Stimulated activated CD4-positive, alpha-beta T cell treated with anti-CD3 and anti-CD28 coated beads, TNF-alpha, amount 100 ng/mL, for 24 hours (primary cell): ENCODE measurements around the gene MED19.
"Not testable (repeated sequence)": the region's sequence is repeated elsewhere in the genome, so short reads cannot be mapped to it uniquely, and the experiment has no call there.

ENCODE experiments used
- DNase-seq, 3 experiments: peaks; one replicate each; pipeline ENCODE4 v3.0.0-alpha.2; 2020; ENCODE audit warnings: low read depth in 3 of 3

Gene MED19

GRCh38 chr11:57705432-57705831 lies 6.6 kb downstream of the MED19 start:
- not testable (repeated sequence) for DNase-seq

- no peak for DNase-seq
Observed at GRCh38 chr11:57704932-57705331, 7.1 kb downstream of the MED19 start.

- no peak for DNase-seq
Observed at GRCh38 chr11:57703341-57703740, 8.7 kb downstream of the MED19 start.

- no peak for DNase-seq
Observed at GRCh38 chr11:57700425-57700824, 11.6 kb downstream of the MED19 start.

GRCh38 chr11:57699813-57700212 lies 12.2 kb downstream of the MED19 start:
- no peak for DNase-seq

GRCh38 chr11:57698843-57699365 lies 13.1 kb downstream of the MED19 start:
- DNase-seq, result no peak

GRCh38 chr11:57690474-57690873 lies 21.5 kb downstream of the MED19 start:
- not testable (repeated sequence) for DNase-seq

GRCh38 chr11:57681168-57681567 lies 30.8 kb downstream of the MED19 start:
- DNase-seq, result no peak

GRCh38 chr11:57680552-57680874 lies 31.5 kb downstream of the MED19 start:
- DNase-seq, result no peak

GRCh38 chr11:57679396-57679795 lies 32.6 kb downstream of the MED19 start:
- DNase-seq, result no peak

GRCh38 chr11:57675176-57675941 lies 36.7 kb downstream of the MED19 start:
- DNase-seq, result no peak

- DNase-seq, result no peak
Observed at GRCh38 chr11:57674251-57674650, 37.8 kb downstream of the MED19 start.

- no peak for DNase-seq
Observed at GRCh38 chr11:57668434-57668782, 43.6 kb downstream of the MED19 start.

- peak; percentile 98 to 99 (median 99) for DNase-seq
Observed at GRCh38 chr11:57667736-57668433, 44.1 kb downstream of the MED19 start, which contains the start of gene ZDHHC5. Gene ZDHHC5, plus strand, starts transcription at chr11:57668114. Its CDS starts 4,977 bp downstream, at chr11:57673091.

GRCh38 chr11:57667117-57667735 lies 44.8 kb downstream of the MED19 start:
- DNase-seq, result peak; percentile 81 to 88 (median 86)

GRCh38 chr11:57663975-57664374 lies 48.0 kb downstream of the MED19 start:
- no peak for DNase-seq

GRCh38 chr11:57662893-57663292 lies 49.1 kb downstream of the MED19 start:
- DNase-seq, result no peak

GRCh38 chr11:57659669-57660068 lies 52.3 kb downstream of the MED19 start:
- no peak for DNase-seq

GRCh38 chr11:57658023-57658361 lies 54.0 kb downstream of the MED19 start:
- DNase-seq, result no peak

- peak; percentile 98 to 99 (median 99) for DNase-seq
Observed at GRCh38 chr11:57657194-57658022, 54.6 kb downstream of the MED19 start, which contains the start of gene CLP1. Gene CLP1, plus strand, starts transcription at chr11:57657762. Its CDS starts 1,715 bp downstream, at chr11:57659477.

- no peak for DNase-seq
Observed at GRCh38 chr11:57656885-57657193, 55.2 kb downstream of the MED19 start.
